ENCODE results near the gene TTPAL. TPM values are rescaled to one million over a fixed set of nuclear protein-coding genes. Genes with fewer than 3 reads are reported as not detected.

Gene TTPAL
- total and polyA plus RNA-seq, 9 of the 15 experiments (the other 6 are each of a cell fraction or from before 2014, with no cell fraction given): 1.1 to 7.0 (median 2.6) TPM

DNA sequence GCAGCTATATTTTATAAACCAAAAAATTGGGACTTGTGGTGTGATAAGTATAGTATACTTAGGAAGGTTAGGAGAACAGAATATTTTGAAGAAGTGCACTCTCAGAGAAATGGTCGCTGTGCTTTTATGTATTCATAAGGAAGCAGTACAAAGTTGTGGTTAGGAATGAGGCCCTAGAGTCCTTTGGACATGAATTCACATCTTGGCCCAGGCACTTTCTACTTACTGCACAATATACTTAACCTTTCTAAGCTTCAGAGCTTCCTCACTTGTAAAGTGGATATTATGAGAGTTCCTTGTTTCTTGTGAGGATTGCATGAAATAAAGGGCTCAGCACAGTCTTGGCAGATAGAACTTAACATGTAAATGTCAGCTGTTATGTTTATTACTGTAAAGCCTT lies 67.2 kb downstream of the TTPAL start:
- ChIA-PET POLR2A (interaction anchor here (0.6 kb wide), 1 partner anchor 41 kb away, joined by 3 read pairs; no protein-coding TSS in a partner anchor), CTCF (ENCODE audit: low intra/inter-chr PET ratio) (no interaction called here)
- Histone ChIP-seq H4K20me1 (replicated peaks; ENCODE audit: control insufficient read depth, insufficient read depth, low read length) (no peaks in the 10 kb centered on the region), H3K79me2 (ENCODE audit: control insufficient read depth, insufficient read depth, low read length) (no peaks in the 10 kb centered on the region), H3K4me2 (ENCODE audit: insufficient read depth, low read length) (no peak overlapping the region), H3K4me1 (replicated peaks in 1 of 2; ENCODE audit: control insufficient read depth in 2 of 2, insufficient read depth in 2 of 2, low read length in 2 of 2) (peaks cover 3 to 14% of the 10 kb centered on the region in 2 experiments; a peak in 3 of 5 replicates), H3K9ac (ENCODE audit: insufficient read depth in 1 of 2, low read depth in 2 of 2, low read length in 2 of 2) (no peak overlapping the region), H3K9me1 (ENCODE audit: control insufficient read depth, insufficient read depth, low read length) (no peaks in the 10 kb centered on the region), H3K27ac (ENCODE audit: extremely low read depth, low read depth, low read length) (no peak overlapping the region), H3K9me3 (replicated peaks; ENCODE audit: control insufficient read depth, insufficient read depth, low read depth, low read length) (no peaks in the 10 kb centered on the region), H2AFZ (ENCODE audit: low read depth, low read length) (no peak overlapping the region), H3K27me3 (ENCODE audit: control insufficient read depth in 2 of 2, insufficient read depth in 2 of 2, low read length in 2 of 2) (no peaks in the 10 kb centered on the region), H3K4me3 (no peak overlapping the region), H3K36me3 (ENCODE audit: control insufficient read depth, insufficient read depth, low read length) (no peaks in the 10 kb centered on the region)
- ATAC-seq: no peak
- intact Hi-C loops (cut with micrococcal nuclease): no loop called here
- no TSS peak for BruUV-seq (replicated peaks)
- WGBS (ENCODE audit: insufficient coverage, low coverage, missing lambda C conversion rate): 53% methylated on average over 1 of the region's 1 CpG
- no peak for DNase-seq (ENCODE audit: extremely low read depth in 1 of 4, low spot score in 3 of 4)
- in situ Hi-C loops (cut with MboI): no loop called here
- no peak for FAIRE-seq
- TF ChIP-seq, protein P1, sequence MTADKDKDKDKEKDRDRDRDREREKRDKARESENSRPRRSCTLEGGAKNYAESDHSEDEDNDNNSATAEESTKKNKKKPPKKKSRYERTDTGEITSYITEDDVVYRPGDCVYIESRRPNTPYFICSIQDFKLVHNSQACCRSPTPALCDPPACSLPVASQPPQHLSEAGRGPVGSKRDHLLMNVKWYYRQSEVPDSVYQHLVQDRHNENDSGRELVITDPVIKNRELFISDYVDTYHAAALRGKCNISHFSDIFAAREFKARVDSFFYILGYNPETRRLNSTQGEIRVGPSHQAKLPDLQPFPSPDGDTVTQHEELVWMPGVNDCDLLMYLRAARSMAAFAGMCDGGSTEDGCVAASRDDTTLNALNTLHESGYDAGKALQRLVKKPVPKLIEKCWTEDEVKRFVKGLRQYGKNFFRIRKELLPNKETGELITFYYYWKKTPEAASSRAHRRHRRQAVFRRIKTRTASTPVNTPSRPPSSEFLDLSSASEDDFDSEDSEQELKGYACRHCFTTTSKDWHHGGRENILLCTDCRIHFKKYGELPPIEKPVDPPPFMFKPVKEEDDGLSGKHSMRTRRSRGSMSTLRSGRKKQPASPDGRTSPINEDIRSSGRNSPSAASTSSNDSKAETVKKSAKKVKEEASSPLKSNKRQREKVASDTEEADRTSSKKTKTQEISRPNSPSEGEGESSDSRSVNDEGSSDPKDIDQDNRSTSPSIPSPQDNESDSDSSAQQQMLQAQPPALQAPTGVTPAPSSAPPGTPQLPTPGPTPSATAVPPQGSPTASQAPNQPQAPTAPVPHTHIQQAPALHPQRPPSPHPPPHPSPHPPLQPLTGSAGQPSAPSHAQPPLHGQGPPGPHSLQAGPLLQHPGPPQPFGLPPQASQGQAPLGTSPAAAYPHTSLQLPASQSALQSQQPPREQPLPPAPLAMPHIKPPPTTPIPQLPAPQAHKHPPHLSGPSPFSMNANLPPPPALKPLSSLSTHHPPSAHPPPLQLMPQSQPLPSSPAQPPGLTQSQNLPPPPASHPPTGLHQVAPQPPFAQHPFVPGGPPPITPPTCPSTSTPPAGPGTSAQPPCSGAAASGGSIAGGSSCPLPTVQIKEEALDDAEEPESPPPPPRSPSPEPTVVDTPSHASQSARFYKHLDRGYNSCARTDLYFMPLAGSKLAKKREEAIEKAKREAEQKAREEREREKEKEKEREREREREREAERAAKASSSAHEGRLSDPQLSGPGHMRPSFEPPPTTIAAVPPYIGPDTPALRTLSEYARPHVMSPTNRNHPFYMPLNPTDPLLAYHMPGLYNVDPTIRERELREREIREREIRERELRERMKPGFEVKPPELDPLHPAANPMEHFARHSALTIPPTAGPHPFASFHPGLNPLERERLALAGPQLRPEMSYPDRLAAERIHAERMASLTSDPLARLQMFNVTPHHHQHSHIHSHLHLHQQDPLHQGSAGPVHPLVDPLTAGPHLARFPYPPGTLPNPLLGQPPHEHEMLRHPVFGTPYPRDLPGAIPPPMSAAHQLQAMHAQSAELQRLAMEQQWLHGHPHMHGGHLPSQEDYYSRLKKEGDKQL (CRISPR knock-in tag; IDR thresholded peaks at IDR 0.05; ENCODE audit: borderline replicate concordance): no peak
- TF ChIP-seq, protein P2, sequence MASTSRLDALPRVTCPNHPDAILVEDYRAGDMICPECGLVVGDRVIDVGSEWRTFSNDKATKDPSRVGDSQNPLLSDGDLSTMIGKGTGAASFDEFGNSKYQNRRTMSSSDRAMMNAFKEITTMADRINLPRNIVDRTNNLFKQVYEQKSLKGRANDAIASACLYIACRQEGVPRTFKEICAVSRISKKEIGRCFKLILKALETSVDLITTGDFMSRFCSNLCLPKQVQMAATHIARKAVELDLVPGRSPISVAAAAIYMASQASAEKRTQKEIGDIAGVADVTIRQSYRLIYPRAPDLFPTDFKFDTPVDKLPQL (IDR thresholded peaks at IDR 0.05; ENCODE audit: extremely low read depth, insufficient read length): no peak
- TF ChIP-seq PCBP2 (IDR thresholded peaks at IDR 0.05; ENCODE audit: low read depth, low read length, poor library complexity, severe bottlenecking) (no peak), BCL6 (CRISPR knock-in tag; IDR thresholded peaks at IDR 0.05) (no peak), BRD4 (IDR thresholded peaks at IDR 0.05) (no peak), NCOA6 (IDR thresholded peaks at IDR 0.05) (no peak), SPI1 (IDR thresholded peaks at IDR 0.05; ENCODE audit: borderline replicate concordance, low read depth, low read length) (no peak), ETV1 (tag; conservative IDR thresholded peaks at IDR 0.05; ENCODE audit: low read depth) (no peak), ZNF354B (CRISPR knock-in tag; IDR thresholded peaks at IDR 0.05) (no peak)
- TF ChIP-seq, protein P3, sequence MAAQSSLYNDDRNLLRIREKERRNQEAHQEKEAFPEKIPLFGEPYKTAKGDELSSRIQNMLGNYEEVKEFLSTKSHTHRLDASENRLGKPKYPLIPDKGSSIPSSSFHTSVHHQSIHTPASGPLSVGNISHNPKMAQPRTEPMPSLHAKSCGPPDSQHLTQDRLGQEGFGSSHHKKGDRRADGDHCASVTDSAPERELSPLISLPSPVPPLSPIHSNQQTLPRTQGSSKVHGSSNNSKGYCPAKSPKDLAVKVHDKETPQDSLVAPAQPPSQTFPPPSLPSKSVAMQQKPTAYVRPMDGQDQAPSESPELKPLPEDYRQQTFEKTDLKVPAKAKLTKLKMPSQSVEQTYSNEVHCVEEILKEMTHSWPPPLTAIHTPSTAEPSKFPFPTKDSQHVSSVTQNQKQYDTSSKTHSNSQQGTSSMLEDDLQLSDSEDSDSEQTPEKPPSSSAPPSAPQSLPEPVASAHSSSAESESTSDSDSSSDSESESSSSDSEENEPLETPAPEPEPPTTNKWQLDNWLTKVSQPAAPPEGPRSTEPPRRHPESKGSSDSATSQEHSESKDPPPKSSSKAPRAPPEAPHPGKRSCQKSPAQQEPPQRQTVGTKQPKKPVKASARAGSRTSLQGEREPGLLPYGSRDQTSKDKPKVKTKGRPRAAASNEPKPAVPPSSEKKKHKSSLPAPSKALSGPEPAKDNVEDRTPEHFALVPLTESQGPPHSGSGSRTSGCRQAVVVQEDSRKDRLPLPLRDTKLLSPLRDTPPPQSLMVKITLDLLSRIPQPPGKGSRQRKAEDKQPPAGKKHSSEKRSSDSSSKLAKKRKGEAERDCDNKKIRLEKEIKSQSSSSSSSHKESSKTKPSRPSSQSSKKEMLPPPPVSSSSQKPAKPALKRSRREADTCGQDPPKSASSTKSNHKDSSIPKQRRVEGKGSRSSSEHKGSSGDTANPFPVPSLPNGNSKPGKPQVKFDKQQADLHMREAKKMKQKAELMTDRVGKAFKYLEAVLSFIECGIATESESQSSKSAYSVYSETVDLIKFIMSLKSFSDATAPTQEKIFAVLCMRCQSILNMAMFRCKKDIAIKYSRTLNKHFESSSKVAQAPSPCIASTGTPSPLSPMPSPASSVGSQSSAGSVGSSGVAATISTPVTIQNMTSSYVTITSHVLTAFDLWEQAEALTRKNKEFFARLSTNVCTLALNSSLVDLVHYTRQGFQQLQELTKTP (IDR thresholded peaks at IDR 0.05; ENCODE audit: low read depth in 1 of 2, partially characterized antibody in 2 of 2): no peak

Data from K562 (cell line).